ENCODE data around the gene SUSD3.

The SUSD3 gene

GRCh38 chr9:93028448-93029006 is 30.0 kb upstream of the SUSD3 start:
- DNase-seq (ENCODE audit: insufficient read length, low spot score) (peak; percentile 69), FAIRE-seq (peak; percentile 77)

GRCh38 chr9:93030642-93031628 is 27.6 kb upstream of the SUSD3 start:
- no peak for FAIRE-seq
- DNase-seq (ENCODE audit: insufficient read length, low spot score), result no peak

- FAIRE-seq (no peak), DNase-seq (ENCODE audit: insufficient read length, low spot score) (no peak)
Observed at GRCh38 chr9:93031629-93032430, 26.7 kb upstream of the SUSD3 start.

DNA sequence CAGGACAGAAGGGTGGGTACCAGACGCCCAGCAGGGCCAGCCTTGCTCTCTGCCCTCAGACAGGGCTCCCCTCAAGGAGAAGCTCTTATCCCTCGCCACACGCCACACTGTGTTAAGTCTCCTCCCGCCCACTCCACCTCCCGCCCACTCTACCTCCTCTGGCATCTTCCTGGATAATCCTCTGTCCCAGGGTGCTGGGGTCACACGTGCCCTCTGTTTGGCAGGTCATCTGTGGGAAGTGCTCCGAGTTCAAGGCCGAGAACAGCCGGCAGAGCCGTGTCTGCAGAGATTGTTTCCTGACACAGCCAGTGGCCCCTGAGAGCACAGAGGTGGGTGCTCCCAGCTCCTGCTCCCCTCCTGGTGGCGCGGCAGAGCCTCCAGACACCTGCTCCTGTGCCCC is 26.0 kb upstream of the SUSD3 start:
- no peak for FAIRE-seq
- DNase-seq (ENCODE audit: insufficient read length, low spot score), result no peak

GRCh38 chr9:93033531-93033930 is 25.0 kb upstream of the SUSD3 start:
- FAIRE-seq (no peak), DNase-seq (ENCODE audit: insufficient read length, low spot score) (no peak)

DNA sequence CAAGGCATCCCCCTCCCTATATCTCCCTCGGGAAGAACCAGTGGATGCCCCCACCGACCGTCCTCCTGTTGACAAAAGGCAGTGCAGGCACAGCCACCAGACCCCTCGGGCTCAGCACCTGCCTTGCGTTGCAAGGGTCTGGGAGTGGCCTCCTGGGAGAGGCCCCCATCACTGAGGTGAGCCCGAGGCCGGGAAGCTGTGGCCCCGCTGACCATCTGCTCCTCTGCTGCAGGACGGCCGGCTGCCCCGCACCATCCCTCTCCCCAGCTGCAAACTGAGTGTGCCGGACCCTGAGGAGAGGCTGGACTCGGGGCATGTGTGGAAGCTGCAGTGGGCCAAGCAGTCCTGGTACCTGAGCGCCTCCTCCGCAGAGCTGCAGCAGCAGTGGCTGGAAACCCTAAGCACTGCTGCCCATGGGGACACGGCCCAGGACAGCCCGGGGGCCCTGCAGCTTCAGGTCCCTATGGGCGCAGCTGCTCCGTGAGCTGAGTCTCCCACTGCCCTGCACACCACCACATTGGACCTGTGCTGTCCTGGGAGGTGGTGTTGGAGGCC is 23.3 kb upstream of the SUSD3 start:
- no peak for FAIRE-seq
- no peak for DNase-seq (ENCODE audit: insufficient read length, low spot score)

DNA sequence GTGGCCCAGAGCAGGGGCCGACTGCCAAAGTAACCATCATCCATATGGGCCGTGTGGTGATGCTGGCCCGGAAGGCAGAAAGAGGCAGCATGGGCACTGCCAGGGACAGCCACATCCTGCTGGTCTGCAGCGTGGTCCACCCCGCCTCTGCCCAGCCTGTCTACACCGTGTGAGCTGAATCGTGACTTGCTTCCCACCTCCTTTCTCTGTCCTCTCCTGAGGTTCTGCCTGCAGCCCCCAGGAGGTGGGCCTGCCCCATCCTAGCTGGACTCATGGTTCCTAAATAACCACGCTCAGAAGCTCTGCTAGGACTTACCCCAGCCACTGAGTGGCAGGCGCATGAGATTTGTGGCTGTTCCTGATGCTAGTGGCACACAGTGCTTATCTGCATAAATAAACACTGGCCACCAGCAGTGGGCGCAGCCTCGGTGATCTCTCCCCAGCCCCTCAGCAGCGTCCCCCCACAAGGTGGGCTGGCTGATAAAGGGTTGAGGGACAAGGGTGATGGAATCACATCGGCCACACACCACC is 22.6 kb upstream of the SUSD3 start:
- DNase-seq (ENCODE audit: insufficient read length, low spot score), result no peak

GRCh38 chr9:93036887-93037475 is 21.5 kb upstream of the SUSD3 start:
- DNase-seq (ENCODE audit: insufficient read length, low spot score) (no peak), FAIRE-seq (no peak)

More for the DNA sequence above, 22.6 kb upstream of the SUSD3 start:
- FAIRE-seq, result no peak

- FAIRE-seq (no peak), DNase-seq (ENCODE audit: insufficient read length, low spot score) (no peak)
Observed at GRCh38 chr9:93037476-93037971, 21.0 kb upstream of the SUSD3 start.

DNA sequence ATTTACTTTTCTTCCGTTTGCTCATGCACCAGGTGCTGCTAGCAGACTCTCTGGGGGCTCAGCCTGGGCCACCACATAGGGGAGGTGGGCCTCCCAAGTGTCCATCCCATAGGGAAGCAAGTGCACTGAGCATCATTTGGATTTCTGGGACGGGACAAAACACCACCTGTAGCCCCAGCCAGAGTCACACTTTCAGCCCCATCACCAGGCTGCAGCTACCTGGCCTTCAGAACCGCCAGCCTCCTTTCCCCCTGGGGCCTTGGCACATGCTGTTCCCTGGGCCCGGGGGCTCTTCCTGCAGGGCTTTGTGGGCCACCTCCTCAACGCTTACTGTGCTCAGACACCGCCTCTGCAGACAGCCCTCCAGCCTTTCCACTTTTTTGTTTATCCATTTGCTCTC is 19.6 kb upstream of the SUSD3 start:
- DNase-seq (ENCODE audit: insufficient read length, low spot score) (no peak), FAIRE-seq (no peak)

DNA sequence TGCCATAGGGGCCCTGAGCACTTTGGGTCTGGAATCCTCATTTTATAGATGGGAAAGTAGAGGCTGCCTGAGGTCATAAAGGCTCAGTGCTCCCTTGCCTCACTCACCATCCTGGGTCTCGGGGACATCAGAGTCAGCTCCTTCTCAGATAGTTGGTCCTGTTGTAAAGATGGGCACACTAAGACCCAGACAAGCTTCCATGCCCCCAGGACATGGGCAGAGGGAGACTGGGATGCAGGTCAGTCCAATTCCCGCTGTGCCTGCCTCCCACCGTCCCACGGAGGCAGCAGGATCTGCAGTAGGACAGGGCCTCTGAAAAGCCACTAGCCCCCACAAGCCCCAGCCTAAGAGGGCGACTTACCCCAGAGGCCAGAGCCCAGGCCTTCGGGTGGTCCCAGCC is 19.0 kb upstream of the SUSD3 start:
- FAIRE-seq (no peak), DNase-seq (ENCODE audit: insufficient read length, low spot score) (no peak)

DNA sequence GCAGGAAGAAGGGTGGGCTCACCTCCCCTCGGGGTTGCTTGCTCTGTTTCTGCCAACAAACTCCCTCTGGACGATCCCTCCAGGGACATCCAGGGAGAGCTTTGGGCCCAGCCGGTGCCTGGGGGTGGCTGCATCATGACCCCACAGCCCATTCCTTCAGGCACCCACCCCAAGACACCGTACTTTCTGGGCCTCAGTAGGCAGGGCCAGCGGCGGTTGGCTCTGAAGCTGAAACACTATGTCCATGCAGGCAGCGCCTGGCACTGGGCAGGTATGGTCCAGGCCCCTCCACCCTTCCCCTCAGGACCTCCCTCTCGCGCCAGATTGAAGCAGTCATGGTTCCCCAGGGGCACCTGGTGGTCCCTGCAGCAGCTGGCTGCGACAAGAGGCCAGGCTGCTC is 18.5 kb upstream of the SUSD3 start:
- DNase-seq (ENCODE audit: insufficient read length, low spot score) (no peak), FAIRE-seq (no peak)

GRCh38 chr9:93040409-93040808 is 18.1 kb upstream of the SUSD3 start:
- no peak for FAIRE-seq
- no peak for DNase-seq (ENCODE audit: insufficient read length, low spot score)

- DNase-seq (ENCODE audit: insufficient read length, low spot score), result no peak
- no peak for FAIRE-seq
Observed at GRCh38 chr9:93041108-93041802, 17.2 kb upstream of the SUSD3 start.

DNA sequence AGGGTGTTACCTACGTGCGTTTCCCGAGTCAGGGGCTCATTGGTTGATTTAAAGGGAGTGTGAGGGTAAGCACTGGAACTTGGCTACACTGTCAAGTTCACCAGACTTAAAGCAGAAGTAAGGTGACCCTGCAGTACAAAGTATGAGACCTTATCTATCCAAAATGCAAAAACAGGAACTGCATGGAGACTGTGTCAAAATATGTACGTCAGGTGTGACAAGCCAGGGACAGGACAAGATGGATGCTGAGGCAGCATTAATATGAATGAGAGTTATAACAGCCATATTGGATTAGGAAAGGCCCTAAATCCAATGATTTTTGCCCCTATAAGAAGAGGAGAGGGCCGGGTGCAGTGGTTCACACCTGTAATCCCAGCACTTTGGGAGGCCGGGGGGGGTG is 15.4 kb upstream of the SUSD3 start:
- no peak for DNase-seq (ENCODE audit: insufficient read length, low spot score)

DNA sequence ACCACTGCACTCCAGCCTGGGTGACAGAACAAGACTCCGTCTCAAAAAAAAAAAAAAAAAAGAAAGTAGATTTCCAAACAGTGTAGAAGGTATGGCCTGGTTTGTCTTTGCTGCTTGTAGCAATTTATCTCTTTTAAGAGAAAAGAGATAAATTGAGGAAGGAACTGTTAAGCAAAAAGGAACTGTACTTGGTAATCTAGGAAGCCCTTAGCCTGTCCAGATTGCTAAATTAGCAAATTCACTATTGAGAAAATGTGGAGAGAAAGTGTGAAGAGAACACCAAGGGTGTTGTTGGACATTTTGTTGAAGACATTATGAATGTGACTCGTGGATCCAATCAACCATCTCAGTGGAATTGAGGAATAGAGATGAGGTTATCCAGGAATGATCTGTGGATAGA is 13.0 kb upstream of the SUSD3 start:
- no peak for DNase-seq (ENCODE audit: insufficient read length, low spot score)
- no peak for FAIRE-seq

More for the DNA sequence above, 15.4 kb upstream of the SUSD3 start:
- no peak for FAIRE-seq

DNA sequence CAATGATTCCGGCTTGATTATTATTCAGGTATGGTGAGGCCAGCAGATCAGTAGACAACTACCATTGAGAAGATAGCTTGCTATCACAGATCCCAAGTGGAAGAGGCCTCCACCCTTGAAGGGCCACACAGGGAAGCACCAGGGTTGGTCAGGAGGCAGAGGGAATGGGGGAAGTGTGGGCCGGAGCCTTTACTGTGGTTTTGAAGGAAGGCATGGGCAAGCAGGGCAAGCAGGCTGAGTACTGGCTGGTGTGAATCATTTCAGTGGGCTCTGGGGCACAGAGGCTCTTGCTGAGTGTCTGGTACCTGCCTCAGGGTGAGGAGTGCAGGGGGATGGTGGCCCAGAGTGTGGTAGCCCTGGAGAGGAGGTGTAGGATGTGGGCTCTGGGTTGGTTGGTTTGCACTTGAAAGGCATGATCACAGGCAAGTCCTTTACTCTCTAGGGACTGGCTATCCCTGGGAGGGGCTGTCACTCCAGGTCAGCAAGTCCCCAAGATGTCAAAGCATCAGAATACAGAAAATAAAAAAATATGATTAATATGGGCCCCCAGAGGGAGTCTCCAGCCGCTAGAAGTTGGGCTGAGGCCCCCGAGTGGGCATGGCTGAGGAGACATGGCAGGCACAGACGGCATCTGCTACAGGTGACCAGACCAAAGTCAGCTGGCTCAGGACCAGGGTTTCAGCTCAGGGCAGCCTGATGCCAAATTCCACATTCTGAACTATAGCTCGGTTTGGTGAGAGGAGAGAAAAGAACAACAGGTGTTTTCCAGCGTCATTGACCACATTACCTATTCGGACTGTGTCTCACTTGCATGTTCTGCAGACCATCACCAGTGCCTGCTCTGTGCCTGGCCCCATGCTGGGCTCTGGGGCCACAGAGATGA is 9.7 kb upstream of the SUSD3 start:
- DNase-seq (ENCODE audit: insufficient read length, low spot score) (no peak), FAIRE-seq (no peak)

- FAIRE-seq, result no peak
- no peak for DNase-seq (ENCODE audit: insufficient read length, low spot score)
Observed at GRCh38 chr9:93049491-93049890, 9.0 kb upstream of the SUSD3 start.

DNA sequence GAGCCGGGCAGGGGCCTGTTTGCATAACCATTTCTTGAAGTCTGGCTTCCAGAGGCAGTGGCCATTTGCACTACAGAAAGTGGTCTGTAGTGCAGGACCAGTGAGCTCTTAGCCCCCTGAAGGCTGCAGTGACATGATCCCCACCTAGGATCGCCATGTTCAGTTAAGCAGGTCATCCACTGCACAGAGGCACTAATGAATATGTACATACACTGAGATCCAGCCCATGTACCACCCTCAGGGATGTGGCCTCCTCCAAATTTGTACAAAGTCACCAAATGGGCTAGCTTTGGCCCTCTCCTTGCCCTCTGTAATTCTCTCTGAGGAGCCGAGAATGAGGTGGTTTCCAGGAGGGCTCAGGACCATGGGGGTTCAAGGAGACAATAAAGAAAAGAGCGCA is 8.3 kb upstream of the SUSD3 start:
- FAIRE-seq, result no peak
- no peak for DNase-seq (ENCODE audit: insufficient read length, low spot score)
